Vagina (tissue), 2 donors: ENCODE results near the gene RNASEH2B.

Experiments
- POLR2A ChIP-seq, 2 donors: fragments of 450-650 bp; IDR thresholded peaks; one replicate each; pipeline ENCODE4 v1.6.1; 2017; ENCODE audit warnings: antibody characterized with exemption in 2 of 2, mild to moderate bottlenecking in 2 of 2, moderate library complexity in 2 of 2
- TF ChIP-seq, protein P1 (sequence below), 3 experiments: fragments of 450-650 bp in 2 of 3; fragments of 200-600 bp in 1 of 3; sonication (generic) in 1 of 3; IDR thresholded peaks; one replicate each; pipeline ENCODE4 v1.5.1; 2017 to 2019; ENCODE audit warnings: antibody characterized with exemption in 3 of 3, mild to moderate bottlenecking in 2 of 3, moderate library complexity in 2 of 3

- TF ChIP-seq, protein P1, sequence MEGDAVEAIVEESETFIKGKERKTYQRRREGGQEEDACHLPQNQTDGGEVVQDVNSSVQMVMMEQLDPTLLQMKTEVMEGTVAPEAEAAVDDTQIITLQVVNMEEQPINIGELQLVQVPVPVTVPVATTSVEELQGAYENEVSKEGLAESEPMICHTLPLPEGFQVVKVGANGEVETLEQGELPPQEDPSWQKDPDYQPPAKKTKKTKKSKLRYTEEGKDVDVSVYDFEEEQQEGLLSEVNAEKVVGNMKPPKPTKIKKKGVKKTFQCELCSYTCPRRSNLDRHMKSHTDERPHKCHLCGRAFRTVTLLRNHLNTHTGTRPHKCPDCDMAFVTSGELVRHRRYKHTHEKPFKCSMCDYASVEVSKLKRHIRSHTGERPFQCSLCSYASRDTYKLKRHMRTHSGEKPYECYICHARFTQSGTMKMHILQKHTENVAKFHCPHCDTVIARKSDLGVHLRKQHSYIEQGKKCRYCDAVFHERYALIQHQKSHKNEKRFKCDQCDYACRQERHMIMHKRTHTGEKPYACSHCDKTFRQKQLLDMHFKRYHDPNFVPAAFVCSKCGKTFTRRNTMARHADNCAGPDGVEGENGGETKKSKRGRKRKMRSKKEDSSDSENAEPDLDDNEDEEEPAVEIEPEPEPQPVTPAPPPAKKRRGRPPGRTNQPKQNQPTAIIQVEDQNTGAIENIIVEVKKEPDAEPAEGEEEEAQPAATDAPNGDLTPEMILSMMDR (IDR thresholded peaks at IDR 0.05) = no peak
- no peak for TF ChIP-seq POLR2A (IDR thresholded peaks at IDR 0.05)
Measured at GRCh38 chr13:50892210-50892944, 17.2 kb upstream of the RNASEH2B start.
